GDM1 (cell line): ENCODE data around the gene ILKAP.

Experiments used
- DNase-seq: peaks from one replicate; lab custom pipeline; 2025; lab: John Stamatoyannopoulos, UW

Gene ILKAP

DNA sequence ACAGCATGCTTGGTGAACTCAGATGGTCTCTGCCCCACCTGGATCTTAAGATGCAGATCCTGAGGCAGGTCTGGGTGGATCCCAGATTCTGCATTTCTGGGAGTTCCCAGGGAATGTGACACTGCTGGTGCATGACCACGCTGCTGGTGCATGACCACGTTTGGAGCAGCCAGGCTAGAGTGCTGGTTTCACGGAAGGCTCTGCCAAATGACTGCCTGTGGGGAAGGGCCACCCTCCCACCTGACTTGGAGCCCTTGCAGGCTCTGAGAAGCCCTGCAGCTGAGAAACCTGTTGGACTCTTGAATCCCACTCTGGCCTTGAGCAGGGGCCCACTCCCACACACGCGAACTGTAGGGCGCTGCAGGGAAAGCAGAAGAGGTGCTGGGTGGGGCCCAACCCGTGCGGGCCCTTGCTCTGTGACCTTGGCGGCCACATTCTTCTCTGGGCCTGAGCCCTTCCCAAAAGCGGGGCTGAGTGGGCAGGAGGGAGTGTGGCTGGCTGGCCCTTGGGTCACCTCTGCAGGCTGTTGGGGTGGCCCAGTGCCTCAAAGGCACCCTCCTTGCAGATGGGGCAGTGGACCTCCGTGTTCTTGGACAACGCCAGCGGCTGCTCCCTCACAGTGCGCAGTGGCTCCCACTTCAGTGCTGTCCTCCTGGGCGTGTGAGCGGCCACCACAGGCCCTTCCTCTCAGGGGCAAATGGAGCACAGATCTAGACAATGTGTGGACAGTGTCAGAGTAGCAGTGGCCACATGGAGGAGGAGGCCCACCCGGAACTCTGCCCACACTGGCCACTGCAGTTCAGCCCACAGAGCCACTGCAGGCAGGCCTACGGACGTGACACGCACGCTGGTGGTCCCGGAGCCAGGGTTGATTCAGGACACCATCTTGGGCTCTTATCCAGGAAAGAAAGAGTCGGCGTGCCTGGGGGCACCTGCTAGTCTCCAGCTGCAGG is 36.8 kb downstream of the ILKAP start:
- no peak for DNase-seq

DNA sequence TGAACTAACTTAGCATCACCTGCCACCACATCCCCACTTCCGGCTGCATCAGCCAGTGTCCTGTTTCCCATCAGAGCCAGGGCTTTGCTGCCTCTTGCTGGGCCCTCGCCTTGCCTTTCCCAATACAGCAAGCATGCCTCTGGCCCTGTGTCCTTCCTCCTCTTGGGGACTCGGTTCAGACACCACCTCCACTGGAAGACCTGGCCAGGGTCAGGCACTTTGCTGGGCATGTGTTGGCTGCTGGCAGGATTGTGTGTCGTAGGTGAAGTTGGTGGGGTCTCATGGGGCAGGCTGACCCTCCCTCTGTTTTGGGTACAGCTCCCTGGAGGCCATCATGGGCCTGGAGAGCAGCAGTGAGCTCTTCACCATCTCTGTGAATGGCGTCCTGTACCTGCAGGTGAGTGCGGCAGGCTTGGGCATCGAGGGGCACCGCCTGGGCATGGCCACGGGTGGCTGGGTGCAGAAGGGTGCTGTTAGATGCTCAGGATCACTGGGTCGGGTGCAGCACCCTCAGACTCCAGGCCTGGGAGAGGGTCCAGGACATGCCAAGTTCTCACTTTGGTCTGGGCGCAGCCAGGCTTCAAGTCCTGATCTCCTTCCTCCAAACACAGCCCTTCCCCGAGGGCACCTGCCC is 38.1 kb downstream of the ILKAP start:
- no peak for DNase-seq

- no peak for DNase-seq
Measured at GRCh38 chr2:238164906-238165287, 38.6 kb downstream of the ILKAP start.

GRCh38 chr2:238163481-238164198 is 39.9 kb downstream of the ILKAP start:
- DNase-seq: no peak

DNA sequence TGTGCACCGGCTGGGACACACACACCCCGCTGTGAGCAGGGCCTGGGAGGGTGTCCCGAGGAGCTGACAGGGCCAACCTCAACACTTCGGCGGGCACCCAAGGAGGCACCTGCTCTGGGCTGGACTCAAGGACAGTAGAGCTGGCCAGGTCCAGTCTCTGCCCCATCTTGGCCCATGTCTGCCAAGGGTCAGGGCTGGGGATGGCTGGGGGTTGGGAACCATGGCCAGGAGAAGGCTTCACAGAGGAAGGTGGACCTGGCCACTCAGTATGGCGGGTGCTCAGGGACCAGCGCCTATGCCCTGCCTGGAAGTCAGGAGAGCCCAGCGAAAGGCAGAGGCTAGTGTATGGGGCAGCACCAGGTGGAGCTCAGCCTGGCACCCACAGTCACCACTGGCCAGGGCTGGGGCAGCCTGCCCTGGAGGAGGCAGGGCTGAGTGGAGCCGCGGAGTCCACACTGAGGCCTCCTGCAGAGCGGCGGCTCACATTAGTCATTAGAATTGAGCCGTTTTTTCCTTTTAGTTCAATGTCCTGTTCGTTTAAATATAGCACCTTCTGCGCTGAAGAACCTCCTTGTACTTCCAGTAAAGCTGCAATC is 40.6 kb downstream of the ILKAP start:
- DNase-seq: no peak

DNA sequence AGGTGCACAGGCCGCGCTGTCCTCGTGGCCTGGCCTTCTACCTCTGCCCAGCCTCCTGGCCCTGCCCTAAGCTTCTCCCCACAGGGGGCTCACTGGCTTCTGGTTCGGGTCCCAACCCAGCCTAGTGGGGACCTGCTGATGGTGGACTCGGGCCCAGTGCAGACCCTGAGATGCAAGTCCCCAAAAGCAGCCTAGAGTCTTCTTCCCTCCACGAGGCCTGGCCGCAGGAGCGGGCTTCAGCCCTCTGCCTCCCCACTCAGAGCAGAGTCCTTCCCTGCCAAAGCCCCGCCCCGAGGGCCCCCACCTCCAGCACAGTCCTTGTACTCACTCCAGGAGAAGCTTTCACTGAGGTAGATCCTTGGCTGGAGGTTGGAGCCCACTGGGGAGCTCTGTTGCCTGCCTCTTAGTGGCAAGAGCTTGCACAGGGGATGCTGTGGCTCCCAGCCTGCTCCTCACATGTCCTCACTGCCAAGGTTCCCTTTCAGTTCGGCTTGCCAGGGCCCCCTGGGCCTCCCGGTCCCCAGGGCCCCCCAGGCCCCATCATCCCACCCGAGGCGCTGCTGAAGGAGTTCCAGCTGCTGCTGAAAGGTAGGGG is 41.1 kb downstream of the ILKAP start:
- DNase-seq: no peak

- DNase-seq: no peak
Measured at GRCh38 chr2:238161291-238162051, 42.0 kb downstream of the ILKAP start.

DNA sequence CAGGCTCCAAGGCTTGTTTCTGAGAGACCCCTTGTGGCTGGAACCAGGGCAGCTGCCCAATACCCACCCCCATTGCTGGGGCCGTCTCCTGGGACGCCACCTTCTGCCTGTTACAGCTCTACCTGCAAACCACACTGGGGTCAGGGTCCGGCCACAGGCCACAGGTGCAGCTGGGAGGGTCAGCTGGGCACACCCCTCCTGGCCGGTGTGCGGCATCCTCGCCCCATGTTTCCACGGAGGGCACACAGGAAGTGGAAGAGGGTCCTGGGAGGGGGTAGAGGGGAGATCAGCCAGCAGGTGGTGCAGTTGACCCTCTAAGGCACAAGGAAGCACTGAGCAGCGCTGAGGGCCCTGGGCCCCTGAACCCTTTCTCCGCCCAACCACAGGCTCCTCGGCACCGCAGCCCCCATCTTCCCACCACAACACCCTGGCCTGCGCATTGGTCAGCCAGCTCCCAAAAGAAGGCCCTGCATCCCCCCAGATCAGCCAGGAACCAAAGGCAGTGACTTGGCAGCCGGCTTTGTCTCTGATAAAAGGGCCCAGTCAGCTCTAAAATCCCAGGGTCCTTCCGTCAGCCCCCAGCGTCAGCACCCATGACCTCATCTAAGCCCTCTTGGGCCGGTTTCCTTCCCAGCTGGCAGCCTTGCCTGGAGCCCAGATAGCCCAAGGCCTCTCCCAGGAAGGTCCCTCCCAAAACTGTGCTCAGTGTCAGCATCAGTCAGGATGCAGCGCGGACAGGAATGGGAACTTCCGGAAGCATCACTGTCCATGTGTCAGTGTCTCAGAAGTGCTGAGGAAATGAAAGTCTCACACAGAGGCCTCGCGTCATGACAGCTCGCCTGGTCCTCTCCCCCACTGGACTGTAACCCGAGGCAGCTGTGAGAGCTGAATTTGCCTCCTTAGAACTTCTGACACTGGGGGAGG is 43.0 kb downstream of the ILKAP start:
- DNase-seq: no peak

DNA sequence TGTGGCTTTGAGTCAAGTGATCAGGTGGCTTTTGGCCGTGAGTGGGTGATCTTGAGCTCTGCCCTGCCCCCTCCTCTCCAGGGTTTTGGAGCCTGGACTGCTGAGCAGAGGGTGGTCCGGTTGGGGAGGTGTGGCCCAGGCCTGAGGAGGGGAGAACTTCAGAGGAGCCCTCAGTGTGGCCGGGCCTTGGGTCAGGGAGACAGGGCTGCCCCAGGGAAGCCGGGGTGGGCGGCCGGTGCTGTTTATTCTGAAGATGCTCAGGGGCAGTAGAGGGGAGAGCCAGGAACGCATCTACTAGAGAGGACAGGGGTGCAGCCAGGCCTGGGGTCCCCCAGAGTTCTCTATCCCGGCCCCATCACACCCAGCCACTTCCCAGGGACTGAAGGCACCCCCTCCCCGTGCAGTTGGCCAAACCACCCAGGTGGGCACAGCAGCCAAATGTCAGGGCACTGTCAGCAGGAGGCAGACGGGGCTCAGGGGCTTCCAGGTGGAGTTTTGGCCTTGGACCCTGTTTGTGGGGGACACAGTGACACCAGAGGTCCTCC is 43.8 kb downstream of the ILKAP start:
- no peak for DNase-seq

DNA sequence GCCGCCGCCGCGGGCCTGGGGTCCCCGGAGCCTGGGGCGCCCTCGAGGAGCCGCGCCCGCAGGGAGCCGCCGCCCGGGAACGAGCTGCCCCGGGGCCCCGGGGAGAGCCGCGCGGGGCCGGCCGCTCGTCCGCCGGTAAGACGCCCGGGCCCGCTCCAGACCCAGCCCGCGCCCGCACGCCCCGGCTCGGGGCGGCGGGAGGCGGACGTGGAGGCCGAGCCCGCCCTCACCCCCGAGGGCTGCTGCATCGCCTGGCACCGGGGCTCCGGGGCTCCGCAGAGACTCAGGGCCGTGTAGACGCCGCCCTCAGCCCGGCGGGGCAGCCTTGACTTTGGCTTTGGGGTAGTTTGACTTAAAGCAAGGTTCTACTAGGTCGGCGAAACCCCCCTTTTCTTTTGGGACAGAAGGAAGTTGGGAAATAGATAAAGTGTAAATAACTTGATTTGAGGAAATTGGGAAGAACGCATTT is 44.4 kb downstream of the ILKAP start:
- no peak for DNase-seq

GRCh38 chr2:238158509-238159070 is 44.9 kb downstream of the ILKAP start, which contains the start of gene ERFE:
Gene ERFE (plus strand): TSS chr2:238158970. CDS start chr2:238159008, 38 bp downstream.
- peak; percentile 30 for DNase-seq

GRCh38 chr2:238158018-238158508 is 45.4 kb downstream of the ILKAP start:
- no peak for DNase-seq

GRCh38 chr2:238157506-238158017 is 45.9 kb downstream of the ILKAP start:
- no peak for DNase-seq

DNA sequence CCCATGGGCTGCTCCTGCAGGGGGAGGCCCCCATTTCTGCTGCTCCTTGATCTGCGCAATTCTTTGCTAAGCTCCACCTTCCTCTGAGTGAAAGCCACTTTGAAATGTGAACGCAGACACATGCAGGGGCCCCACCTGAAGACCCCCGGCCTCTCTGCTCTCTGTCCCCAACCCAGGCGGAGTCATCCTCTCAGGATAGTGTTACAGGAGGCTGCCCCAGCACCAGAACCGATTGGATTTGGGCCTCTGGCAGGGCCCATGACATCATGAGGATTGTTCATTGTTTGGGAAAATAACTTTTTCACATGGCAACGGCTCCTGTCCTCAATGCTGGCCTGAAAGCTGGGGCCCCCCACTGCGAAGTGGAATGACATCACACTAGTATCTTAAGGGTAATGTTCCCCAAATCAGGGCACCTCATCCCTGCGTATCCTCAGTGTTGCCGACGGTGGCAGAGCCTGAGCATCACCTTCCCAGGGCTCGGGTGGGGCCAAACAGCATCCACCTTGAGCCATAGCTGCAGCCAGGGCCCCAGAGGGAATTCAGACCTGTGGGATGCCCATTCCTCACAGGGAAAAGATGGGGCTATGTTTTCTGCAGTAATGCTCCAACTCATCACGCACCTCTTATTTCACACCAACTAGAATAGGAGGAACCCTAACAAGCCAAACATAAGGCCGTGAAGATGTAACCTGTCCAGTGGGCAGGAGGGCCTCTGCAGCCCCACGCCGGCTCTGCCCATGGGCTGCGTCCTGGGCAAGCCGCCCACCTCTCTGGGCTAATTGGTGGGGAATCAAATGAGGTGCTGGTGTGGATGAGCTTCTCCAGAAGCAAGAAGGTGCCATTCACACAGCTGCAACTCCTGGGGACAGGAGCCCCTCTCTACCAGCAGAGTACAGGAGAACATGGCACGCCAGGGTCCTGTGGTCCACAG is 47.5 kb downstream of the ILKAP start:
- no peak for DNase-seq

DNA sequence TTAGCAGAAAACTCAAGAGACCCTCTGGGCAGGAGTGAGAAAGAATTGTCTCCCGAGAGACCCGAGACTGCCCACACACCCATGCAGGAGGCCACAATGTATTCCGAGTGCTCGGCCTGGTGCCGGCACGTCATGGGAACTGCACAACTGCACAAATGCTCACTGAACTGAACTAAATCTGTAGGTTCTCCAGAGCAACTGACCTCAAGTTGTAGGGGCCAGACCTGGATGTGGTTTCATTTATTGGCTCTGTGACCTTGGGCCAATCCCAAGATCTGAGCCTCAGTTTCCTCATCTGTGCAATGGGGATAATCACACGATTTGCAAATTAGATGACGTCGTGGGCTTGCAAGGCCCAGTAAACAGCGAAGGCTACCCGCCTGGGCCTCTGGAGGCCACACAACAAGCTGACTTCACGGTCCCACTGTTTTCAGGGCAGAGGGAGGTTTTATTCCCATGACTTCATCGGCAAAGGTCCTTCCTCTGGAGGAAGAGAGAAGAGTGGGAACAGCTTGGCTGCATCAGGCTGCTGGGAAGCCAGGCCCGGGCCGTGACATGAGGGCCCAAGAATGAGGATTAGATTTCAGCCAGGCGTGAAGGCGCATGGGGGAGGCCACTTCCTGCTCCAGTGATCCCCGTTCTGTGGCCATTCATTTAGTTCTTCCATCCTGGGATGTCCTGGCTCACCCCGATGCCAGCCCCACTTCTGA is 48.3 kb downstream of the ILKAP start:
- no peak for DNase-seq

DNA sequence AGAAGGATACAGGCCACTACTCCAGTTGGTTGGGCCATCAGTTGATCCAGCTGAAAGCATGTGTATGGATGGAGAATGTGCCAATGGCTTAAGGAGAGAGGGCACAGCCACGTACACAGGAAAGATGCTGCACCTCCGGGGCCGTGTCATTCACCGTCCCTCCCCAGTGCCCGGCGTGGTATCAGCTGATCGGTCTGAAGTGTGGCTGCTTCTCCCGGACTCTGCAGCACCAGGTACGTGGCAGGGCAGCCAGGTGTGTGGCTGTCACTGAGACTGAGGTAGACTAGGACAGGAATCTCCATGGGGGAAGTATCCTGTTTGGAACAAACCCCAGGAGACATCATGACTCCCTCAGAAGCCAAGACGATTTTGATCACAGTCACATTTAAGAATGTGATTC is 48.9 kb downstream of the ILKAP start:
- DNase-seq: no peak
